HepG2 (cell line): ENCODE results near the gene GRAMD4.

Source experiments
- RFXAP ChIP-seq: sonication (generic); formaldehyde crosslinking; IDR thresholded peaks from 2 replicates; pipeline ENCODE4 v1.4.0; 2020; ENCODE audit warnings: missing genetic modification reagents, borderline replicate concordance
- ZNF776 ChIP-seq: sonication (generic); formaldehyde crosslinking; IDR thresholded peaks from 2 replicates; pipeline ENCODE4 v1.4.0; 2020; ENCODE audit warnings: mild to moderate bottlenecking, missing genetic modification reagents

DNA sequence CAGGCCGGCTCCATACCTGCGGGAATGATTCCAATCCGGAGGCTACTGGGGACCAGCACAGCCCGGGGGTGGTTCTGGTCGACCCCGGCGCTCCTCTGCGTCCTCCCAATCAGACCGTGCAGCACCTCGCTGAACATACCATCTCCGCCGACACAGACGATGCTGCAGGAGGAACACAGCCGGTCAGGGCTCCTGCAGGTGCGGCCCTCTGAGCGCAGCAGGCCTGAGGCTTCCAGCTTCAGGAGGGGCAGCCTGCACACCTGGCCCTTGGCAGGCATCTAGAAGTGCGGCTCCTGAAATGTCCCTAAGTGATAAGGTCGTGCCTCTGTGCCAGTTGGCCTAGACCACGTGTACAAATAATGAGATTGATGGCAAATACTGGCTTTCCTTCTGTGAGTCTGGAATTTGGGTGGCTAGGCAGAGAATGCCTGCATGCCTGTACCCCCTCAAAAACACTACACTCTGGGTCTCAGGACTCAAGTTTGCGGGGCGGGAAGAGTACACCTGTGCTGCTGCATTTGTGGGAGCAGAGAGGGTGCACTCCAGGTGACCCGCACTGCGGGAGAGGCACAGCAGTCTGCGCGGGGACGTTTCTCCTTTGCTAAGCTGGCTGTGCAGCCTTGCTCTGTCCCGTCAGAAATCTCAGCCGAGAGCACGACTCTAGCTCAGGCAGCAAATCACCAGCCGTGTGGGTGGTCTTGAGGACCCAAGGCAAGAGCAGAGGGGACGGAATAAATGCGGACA, 87.8 kb downstream of the GRAMD4 start:
- TF ChIP-seq ZNF776 (CRISPR knock-in tag) (no peak), RFXAP (no peak)
